Kidney (tissue), 14 donors: Measurements from ENCODE around the gene METTL18. TPM values are rescaled to one million over a fixed set of nuclear protein-coding genes. Genes with fewer than 3 reads are reported as not detected.
"Not testable (repeated sequence)": the region's sequence is repeated elsewhere in the genome, so short reads cannot be mapped to it uniquely, and the experiment has no call there.

Source experiments
- DNase-seq, 5 donors: peaks; one replicate each; pipeline ENCODE4 v3.0.0-alpha.2; 2013 to 2020
- FAIRE-seq: peaks from 2 replicates; lab custom pipeline; 2012; peaks lifted over from hg19 to GRCh38; lab: Jason Lieb, UNC
- H3K27ac ChIP-seq, 2 donors: one replicate each; pipeline ENCODE4 v1.7.0; 2013; ENCODE audit warnings: low read depth in 2 of 2, low read length in 2 of 2, inconsistent platforms in 1 of 2
- H3K27me3 ChIP-seq: one replicate; pipeline ENCODE4 v1.7.1; 2013; ENCODE audit warnings: low read length, inconsistent platforms; ENCODE audit not compliant: control insufficient read depth, insufficient read depth
- H3K36me3 ChIP-seq, 3 donors: one replicate each; pipeline versions ENCODE4 v1.7.0 to v1.7.1; 2013; ENCODE audit warnings: low read length in 3 of 3, control low read depth in 1 of 3, inconsistent platforms in 1 of 3; ENCODE audit not compliant: insufficient read depth in 3 of 3, control insufficient read depth in 2 of 3
- H3K4me1 ChIP-seq, 3 donors: one replicate each; pipeline versions ENCODE4 v1.7.0 to v1.7.1; 2013; ENCODE audit warnings: low read length in 3 of 3, inconsistent platforms in 1 of 3, low read depth in 1 of 3; ENCODE audit not compliant: control insufficient read depth in 2 of 3, insufficient read depth in 2 of 3
- H3K4me3 ChIP-seq, 3 donors: one replicate each; pipeline versions ENCODE4 v1.7.0 to v1.8.1; 2013; ENCODE audit warnings: low read length in 3 of 3, control low read depth in 1 of 3, inconsistent platforms in 1 of 3
- H3K9ac ChIP-seq, 3 donors: one replicate each; pipeline versions ENCODE4 v1.7.0 to v1.7.1; 2013; ENCODE audit warnings: low read length in 3 of 3, control low read depth in 1 of 3, inconsistent platforms in 1 of 3
- H3K9me3 ChIP-seq, 3 donors: one replicate each; pipeline versions ENCODE4 v1.7.0 to v1.7.1; 2013; ENCODE audit warnings: low read length in 3 of 3, control low read depth in 1 of 3, inconsistent platforms in 1 of 3; ENCODE audit not compliant: control insufficient read depth in 2 of 3, insufficient read depth in 1 of 3
- intact Hi-C: fragments of 100-400 bp; cut with DNase I; formaldehyde crosslinking; loops from one replicate; pipeline ENCODE4 v1.11.1; 2022
- polyA plus RNA-seq: library from polyadenylated mRNA; stranded (reverse); fragments of 350-450 nt; fragmentation: Illumina TruSeq; extraction: RNeasy Lipid Tissue Mini Kit (QIAGEN cat#74804); gene quantifications from one replicate; pipeline ENCODE4 v1.2.3, GENCODE V29; 2014; ENCODE audit warnings: low read depth, low replicate concordance; ENCODE audit not compliant: insufficient read depth
- total RNA-seq: library from RNA; stranded (reverse); fragmentation: NEBNext Ultra II Directional; extraction: Animal tissue kit (Norgen Biotek cat#: 25700); gene quantifications from one replicate; pipeline ENCODE4 v1.2.1, GENCODE V29; 2021
- TF ChIP-seq, protein P1 (sequence below): IDR thresholded peaks from 3 replicates; pipeline ENCODE4 v1.5.1; 2012; ENCODE audit warnings: mild to moderate bottlenecking, moderate library complexity, borderline replicate concordance; ENCODE audit not compliant: insufficient read depth; ENCODE audit errors: extremely low read depth
- donor health status: control.
- donor health status: control.
- donor health status: control.
- donor health status: control.
- donor health status: control.
- donor health status: DM: yes; HTN: yes; CAD: no.
- donor health status: Normal renal cell carcinoma (clear cell type).

Gene METTL18
- total and polyA plus RNA-seq, 2 donors from 2014 or later = 8.5 to 8.7 TPM

DNA sequence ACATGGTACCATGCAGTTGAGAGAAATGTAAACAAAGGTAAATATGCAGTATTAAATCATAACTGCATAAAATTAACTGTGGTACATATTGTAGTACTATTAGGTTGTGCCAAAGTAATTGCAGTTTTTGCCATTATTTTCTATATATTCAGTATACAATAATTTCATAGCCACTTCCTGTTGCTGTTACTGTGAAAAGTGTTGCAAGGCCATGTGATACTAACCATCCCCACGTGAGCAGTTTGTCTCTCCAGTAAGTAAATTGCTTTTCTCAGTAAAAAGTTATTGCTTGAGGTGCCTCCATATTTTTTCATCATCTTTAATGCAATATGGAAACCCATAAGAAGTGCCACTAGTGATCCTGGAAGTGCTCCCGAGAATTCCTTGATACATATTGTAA lies 19.6 kb upstream of the METTL18 start:
- intact Hi-C loops = no loop called here
- no peak for FAIRE-seq
- TF ChIP-seq, protein P1, sequence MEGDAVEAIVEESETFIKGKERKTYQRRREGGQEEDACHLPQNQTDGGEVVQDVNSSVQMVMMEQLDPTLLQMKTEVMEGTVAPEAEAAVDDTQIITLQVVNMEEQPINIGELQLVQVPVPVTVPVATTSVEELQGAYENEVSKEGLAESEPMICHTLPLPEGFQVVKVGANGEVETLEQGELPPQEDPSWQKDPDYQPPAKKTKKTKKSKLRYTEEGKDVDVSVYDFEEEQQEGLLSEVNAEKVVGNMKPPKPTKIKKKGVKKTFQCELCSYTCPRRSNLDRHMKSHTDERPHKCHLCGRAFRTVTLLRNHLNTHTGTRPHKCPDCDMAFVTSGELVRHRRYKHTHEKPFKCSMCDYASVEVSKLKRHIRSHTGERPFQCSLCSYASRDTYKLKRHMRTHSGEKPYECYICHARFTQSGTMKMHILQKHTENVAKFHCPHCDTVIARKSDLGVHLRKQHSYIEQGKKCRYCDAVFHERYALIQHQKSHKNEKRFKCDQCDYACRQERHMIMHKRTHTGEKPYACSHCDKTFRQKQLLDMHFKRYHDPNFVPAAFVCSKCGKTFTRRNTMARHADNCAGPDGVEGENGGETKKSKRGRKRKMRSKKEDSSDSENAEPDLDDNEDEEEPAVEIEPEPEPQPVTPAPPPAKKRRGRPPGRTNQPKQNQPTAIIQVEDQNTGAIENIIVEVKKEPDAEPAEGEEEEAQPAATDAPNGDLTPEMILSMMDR = no peak

GRCh38 chr1:169812131-169812530 lies 17.4 kb upstream of the METTL18 start:
- H3K36me3 ChIP-seq = no peaks in the 10 kb centered on the region
- no peak for DNase-seq
- H3K27me3 ChIP-seq = no peaks in the 10 kb centered on the region
- intact Hi-C loops = no loop called here
- H3K4me3 ChIP-seq = no peak overlapping the region
- TF ChIP-seq, protein P1 = no peak
- H3K9me3 ChIP-seq = no peaks in the 10 kb centered on the region
- no peak for FAIRE-seq
- H3K4me1 ChIP-seq = no peaks in the 10 kb centered on the region
- no peak overlapping the region for H3K27ac ChIP-seq
- H3K9ac ChIP-seq = no peak overlapping the region

More for the DNA sequence above, 19.6 kb upstream of the METTL18 start:
- Histone ChIP-seq H3K4me1 (no peaks in the 10 kb centered on the region), H3K27ac (no peak overlapping the region), H3K9ac (no peak overlapping the region), H3K9me3 (no peaks in the 10 kb centered on the region), H3K4me3 (no peak overlapping the region), H3K27me3 (no peaks in the 10 kb centered on the region), H3K36me3 (no peaks in the 10 kb centered on the region)
- no peak for DNase-seq

- H3K27ac ChIP-seq, H3K9ac ChIP-seq, H3K4me3 ChIP-seq, DNase-seq, intact Hi-C loops, H3K27me3 ChIP-seq, H3K9me3 ChIP-seq, FAIRE-seq, H3K36me3 ChIP-seq, H3K4me1 ChIP-seq: not testable (repeated sequence)
Observed at GRCh38 chr1:169811418-169812035, 16.8 kb upstream of the METTL18 start.

DNA sequence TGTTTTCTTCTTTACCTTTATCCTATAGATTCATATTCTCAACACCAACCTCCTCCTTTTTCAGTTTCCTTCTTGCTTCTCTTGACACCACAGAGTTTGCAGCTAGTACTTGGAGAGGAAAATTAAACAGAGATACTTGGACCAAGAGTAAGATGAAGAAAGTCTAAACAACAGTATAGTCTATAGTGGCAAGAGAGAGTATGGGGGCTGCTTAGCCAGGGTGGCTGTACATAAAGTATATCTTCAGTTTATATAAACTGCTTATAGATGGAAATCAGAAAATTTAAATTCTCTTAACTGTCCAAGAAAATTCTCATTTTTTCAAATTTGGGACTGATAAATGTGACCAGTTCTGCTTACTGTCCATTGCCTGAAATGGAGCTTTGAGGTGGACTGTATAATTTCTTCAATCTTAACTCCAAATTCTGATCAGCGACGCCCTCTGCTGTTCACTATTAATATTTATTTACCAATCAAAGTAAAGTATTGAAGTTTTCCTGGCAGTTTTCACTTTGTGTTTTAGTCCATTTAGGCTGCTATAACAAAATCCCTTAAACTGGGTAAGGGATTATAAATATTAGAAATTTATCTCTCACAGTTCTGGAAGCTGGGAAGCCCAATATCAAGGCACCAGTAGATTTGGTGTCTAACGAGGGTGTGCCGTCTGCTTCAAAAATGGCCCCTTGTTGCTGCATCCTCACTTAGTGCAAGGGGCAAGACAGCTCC lies 14.8 kb upstream of the METTL18 start:
- no peak overlapping the region for H3K4me3 ChIP-seq
- intact Hi-C loops = no loop called here
- peak; percentile 80 for FAIRE-seq
- peaks cover 0 to 7% (median 0%) of the 10 kb centered on the region in 3 donors for H3K36me3 ChIP-seq
- no peaks in the 10 kb centered on the region for H3K9me3 ChIP-seq
- H3K9ac ChIP-seq = no peak overlapping the region
- TF ChIP-seq, protein P1 = peak; percentile 52
- peak in 2 of 5 donors; percentile 29 to 60 for DNase-seq
- H3K27me3 ChIP-seq = no peaks in the 10 kb centered on the region
- no peaks in the 10 kb centered on the region for H3K4me1 ChIP-seq
- H3K27ac ChIP-seq = no peak overlapping the region
